ENCODE data around the gene EGFL7.

The EGFL7 gene

DNA sequence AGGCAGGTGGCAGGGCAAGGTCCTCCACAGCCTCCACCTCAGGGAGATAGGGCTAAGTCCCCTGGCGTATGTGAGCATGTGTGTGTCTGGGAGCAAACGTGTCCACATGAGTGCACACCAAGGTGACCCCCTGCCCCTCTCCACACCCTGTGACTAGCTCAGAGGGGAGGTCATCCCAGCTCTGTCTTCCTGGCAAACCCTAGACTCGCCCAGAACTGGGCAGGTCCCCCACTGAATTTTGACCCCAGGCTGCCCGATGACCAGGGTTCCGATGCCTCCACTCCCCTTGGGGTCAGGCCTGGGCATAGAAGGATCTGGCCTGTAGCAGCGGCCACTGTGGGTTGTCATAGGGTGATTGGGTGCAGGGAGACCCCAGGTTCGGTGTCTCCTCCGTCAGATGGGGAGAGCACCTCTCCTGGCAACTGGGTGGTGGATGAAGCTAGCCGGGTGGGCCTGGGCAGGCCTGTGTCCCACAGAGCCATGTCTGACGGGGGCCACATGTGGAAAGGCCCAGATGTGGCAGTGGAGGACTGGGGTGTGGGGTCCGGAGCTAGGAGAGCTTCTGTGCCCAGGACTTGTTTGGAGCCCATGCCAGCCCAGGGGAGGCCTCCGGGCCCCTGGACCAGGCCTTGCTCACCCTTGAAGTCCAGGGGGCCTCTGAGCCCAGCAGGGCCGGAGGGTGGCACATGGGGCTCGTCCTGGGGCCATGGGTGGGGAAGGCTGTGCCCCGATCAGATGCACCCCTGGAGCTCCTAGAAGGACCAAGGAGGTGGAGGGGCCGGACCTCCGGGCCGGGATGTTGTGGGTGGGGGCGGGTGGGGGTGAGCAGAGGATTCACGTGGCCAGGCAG is 55.9 kb downstream of the EGFL7 start:
- in situ Hi-C loops (cut with MboI; ENCODE audit: low sequenced_read_pairs, unreplicated experiment): no loop called here
- DNase-seq (ENCODE audit: low spot score): no peak
- TF ChIP-seq, protein P1, sequence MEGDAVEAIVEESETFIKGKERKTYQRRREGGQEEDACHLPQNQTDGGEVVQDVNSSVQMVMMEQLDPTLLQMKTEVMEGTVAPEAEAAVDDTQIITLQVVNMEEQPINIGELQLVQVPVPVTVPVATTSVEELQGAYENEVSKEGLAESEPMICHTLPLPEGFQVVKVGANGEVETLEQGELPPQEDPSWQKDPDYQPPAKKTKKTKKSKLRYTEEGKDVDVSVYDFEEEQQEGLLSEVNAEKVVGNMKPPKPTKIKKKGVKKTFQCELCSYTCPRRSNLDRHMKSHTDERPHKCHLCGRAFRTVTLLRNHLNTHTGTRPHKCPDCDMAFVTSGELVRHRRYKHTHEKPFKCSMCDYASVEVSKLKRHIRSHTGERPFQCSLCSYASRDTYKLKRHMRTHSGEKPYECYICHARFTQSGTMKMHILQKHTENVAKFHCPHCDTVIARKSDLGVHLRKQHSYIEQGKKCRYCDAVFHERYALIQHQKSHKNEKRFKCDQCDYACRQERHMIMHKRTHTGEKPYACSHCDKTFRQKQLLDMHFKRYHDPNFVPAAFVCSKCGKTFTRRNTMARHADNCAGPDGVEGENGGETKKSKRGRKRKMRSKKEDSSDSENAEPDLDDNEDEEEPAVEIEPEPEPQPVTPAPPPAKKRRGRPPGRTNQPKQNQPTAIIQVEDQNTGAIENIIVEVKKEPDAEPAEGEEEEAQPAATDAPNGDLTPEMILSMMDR (IDR thresholded peaks at IDR 0.05; ENCODE audit: borderline replicate concordance, control extremely low read depth, extremely low read depth, insufficient read depth, missing control alignments): no peak

DNA sequence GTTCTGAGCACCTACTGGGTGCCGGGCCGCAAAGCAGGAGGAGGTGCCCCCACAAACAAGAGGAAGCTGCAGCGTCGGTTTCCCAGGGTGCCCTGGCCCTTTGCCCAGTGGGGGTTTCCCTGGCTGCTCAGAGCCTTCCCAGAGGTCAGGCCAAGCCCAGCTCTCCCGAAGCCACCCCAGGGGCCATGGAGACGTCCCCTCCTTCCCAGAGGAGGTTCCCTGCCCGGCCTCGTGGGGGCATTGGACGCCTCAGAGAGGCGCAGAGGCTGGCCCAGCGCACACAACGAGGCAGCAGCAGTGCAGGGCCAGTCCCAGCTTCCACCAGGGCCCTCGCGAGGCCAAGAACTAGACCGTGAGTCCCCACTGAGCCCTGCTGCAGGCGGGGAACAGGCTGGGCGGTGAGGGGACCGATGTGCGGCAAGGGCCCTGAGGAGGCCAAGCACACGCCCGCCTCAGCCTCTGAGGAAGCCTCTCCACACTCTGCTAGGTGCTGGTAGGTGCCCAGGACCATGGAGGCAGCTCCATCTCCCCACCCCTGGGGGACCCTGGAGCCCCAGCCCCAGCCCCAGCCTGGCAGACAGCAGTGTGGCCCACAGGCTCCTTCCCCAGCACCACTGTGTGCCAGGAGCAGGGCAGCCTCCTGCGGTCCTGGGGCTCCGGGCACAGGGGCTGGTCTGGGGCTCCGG is 56.6 kb downstream of the EGFL7 start:
- in situ Hi-C loops (cut with MboI; ENCODE audit: low sequenced_read_pairs, unreplicated experiment): no loop called here
- DNase-seq (ENCODE audit: low spot score): no peak
- TF ChIP-seq, protein P1 (IDR thresholded peaks at IDR 0.05; ENCODE audit: borderline replicate concordance, control extremely low read depth, extremely low read depth, insufficient read depth, missing control alignments): no peak

DNA sequence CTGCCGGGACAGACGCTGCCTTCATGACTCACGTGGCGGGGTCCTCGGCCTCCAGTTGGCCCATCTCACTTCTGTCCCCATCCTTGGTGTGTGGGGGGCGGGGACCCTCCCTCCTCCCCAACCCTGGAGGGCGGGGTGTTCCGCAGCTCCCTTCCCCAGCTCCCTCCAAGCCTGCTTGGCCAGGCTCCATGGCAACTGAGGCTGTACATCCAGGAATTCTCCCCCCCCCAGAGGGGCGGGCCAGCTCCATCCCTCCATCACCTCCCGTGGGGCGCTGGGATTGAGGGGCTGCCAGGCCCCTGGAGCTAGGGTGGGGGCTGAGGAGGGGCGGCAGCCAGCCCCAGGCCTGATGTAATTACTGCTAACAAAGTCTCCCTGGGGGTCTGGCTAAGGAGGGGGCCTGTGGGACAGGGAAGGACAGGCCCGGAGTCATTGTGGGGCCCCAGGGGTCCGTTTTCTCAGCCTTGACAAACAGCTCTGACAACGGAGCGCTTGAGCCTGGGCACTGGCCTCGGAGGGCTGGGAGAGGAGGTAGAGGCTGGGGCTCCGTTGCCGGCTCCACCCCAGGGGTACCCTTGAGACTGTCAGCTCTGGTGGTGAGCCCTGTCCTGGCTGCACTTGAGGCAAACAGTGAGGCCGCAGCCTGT is 57.7 kb downstream of the EGFL7 start:
- in situ Hi-C loops (cut with MboI; ENCODE audit: low sequenced_read_pairs, unreplicated experiment): no loop called here
- DNase-seq (ENCODE audit: low spot score): no peak
- TF ChIP-seq, protein P1 (IDR thresholded peaks at IDR 0.05; ENCODE audit: borderline replicate concordance, control extremely low read depth, extremely low read depth, insufficient read depth, missing control alignments): no peak

DNA sequence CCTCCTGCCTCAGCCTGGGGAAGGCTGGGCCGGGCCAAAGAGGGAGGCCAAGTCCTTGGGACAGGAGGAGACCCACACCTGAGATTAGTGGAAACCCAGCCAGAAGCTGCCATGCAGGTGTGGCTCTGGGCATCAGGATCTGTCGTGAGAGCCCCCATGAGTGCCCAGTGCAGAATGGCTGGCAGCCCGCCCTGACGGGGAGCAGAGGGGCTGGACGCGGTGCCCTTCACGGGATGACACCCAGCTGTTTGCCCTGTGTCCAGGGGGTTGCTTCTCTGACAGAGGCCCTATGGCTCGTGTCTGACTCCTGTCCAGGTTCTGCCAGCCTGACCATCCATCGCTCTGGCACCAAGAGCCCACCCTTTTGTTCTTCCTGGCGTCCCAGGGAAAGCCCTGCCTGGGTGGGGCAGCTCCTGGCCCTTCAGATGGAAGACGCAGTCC is 58.2 kb downstream of the EGFL7 start:
- TF ChIP-seq, protein P1 (IDR thresholded peaks at IDR 0.05; ENCODE audit: borderline replicate concordance, control extremely low read depth, extremely low read depth, insufficient read depth, missing control alignments): no peak
- in situ Hi-C loops (cut with MboI; ENCODE audit: low sequenced_read_pairs, unreplicated experiment): no loop called here
- no peak for DNase-seq (ENCODE audit: low spot score)

DNA sequence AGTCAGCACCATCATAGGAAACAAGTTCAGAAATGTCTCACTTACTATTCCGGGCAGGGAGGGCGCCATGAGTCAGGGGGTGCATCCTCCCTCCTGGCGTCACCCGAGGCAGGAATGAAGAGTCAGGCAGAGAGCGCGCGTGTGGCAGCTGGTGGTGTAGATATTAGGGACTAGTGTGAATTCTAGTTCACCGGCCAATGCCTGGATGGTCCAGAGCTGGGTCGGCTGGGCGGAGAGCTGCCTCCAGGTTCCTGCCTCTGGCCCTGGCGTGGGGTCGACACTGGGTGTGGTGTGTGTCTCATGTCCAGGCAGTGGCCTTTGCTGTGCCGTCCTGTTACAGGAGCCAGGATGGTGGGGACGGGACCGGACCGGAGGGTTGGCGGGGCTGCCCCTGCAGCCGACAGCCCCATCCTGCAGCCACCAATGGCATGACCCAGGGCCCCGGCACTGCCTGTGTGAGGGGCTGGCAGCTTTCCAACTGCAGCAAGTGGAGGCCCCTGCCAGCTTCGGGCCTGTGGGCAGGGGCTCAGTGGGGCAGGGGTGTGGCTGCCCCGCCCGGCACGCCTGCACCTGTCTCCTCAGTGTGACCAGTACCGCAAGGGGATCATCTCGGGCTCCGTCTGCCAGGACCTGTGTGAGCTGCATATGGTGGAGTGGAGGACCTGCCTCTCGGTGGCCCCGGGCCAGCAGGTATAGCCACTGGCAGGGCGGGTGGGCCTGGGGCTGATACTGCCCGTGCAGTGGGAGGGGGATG is 58.8 kb downstream of the EGFL7 start:
- in situ Hi-C loops (cut with MboI; ENCODE audit: low sequenced_read_pairs, unreplicated experiment): no loop called here
- TF ChIP-seq, protein P1 (IDR thresholded peaks at IDR 0.05; ENCODE audit: borderline replicate concordance, control extremely low read depth, extremely low read depth, insufficient read depth, missing control alignments): no peak
- DNase-seq (ENCODE audit: low spot score): no peak
